HL-60 (cell line): Measurements from ENCODE around the gene LDLRAD3.

ENCODE experiments used
- DNase-seq, 2 experiments: peaks; one replicate each; pipeline ENCODE4 v3.0.0-alpha.2; 2010 to 2020; ENCODE audit warnings: low read depth in 1 of 2, low spot score in 1 of 2
- H3K27ac ChIP-seq: fragments of 250-450 bp; sonication (Bioruptor Pico); replicated peaks from 2 replicates; pipeline ENCODE4 v1.5.1; 2020; ENCODE audit warnings: mild to moderate bottlenecking, moderate library complexity
- H3K27me3 ChIP-seq: fragments of 250-450 bp; sonication (Bioruptor Pico); 2 replicates; pipeline ENCODE4 v1.5.1; 2021; ENCODE audit warnings: mild to moderate bottlenecking, moderate library complexity; ENCODE audit not compliant: insufficient read depth, poor library complexity, severe bottlenecking
- H3K4me3 ChIP-seq: replicated peaks from 2 replicates; pipeline ENCODE4 v1.5.1; 2011; ENCODE audit warnings: mild to moderate bottlenecking, control low read depth, low read length; ENCODE audit not compliant: insufficient read depth
- CTCF ChIP-seq: IDR thresholded peaks from one replicate; pipeline ENCODE4 v1.5.1; 2011; ENCODE audit warnings: low read length, control low read depth, inconsistent platforms; ENCODE audit not compliant: insufficient read depth
- GABPA ChIP-seq: IDR thresholded peaks from 2 replicates; pipeline ENCODE4 v1.6.1; 2012; ENCODE audit warnings: low read depth
- POLR2AphosphoS5 ChIP-seq: IDR thresholded peaks from 2 replicates; pipeline ENCODE4 v1.6.1; 2012; ENCODE audit warnings: low read depth
- REST ChIP-seq: IDR thresholded peaks from 2 replicates; pipeline ENCODE4 v1.6.1; 2012; ENCODE audit warnings: low read depth; ENCODE audit not compliant: insufficient replicate concordance
- SPI1 ChIP-seq: IDR thresholded peaks from 2 replicates; pipeline ENCODE4 v1.6.1; 2012; ENCODE audit warnings: low read depth, mild to moderate bottlenecking, borderline replicate concordance

LDLRAD3 gene

GRCh38 chr11:36258730-36259360 lies 315.0 kb downstream of the LDLRAD3 start:
- Histone ChIP-seq H3K4me3 (no peak overlapping the region), H3K27ac (no peak overlapping the region), H3K27me3 (peaks cover 5% of the 10 kb centered on the region)
- DNase-seq, result peak in 1 of 2 experiments; percentile 64
- TF ChIP-seq GABPA (no peak), CTCF (peak; percentile 53)

- TF ChIP-seq REST, result no peak
- TF ChIP-seq CTCF, result no peak
- no peak for TF ChIP-seq GABPA
- TF ChIP-seq POLR2AphosphoS5, result no peak
- TF ChIP-seq SPI1, result no peak
- no peak for DNase-seq
- no peak overlapping the region for H3K27ac ChIP-seq
- H3K4me3 ChIP-seq, result no peak overlapping the region
- peaks cover 5% of the 10 kb centered on the region for H3K27me3 ChIP-seq
Measured at GRCh38 chr11:36261094-36261493, 317.2 kb downstream of the LDLRAD3 start.

GRCh38 chr11:36264011-36264972 lies 320.4 kb downstream of the LDLRAD3 start:
- Histone ChIP-seq H3K27me3 (peaks cover 5% of the 10 kb centered on the region), H3K27ac (no peak overlapping the region), H3K4me3 (no peak overlapping the region)
- DNase-seq, result no peak
- TF ChIP-seq POLR2AphosphoS5 (no peak), REST (no peak), CTCF (no peak), SPI1 (no peak), GABPA (no peak)
